ENCODE results near the gene RIOK2. TPM values are rescaled to one million over a fixed set of nuclear protein-coding genes. Genes with fewer than 3 reads are reported as not detected.

Gene RIOK2
- total RNA-seq: 10 to 100 TPM; 16.2 to 20.5 TPM

GRCh38 chr5:97183100-97183929, at the start of gene RIOK2:
TSS of gene RIOK2 (minus strand) at chr5:97183247. CDS start at chr5:97183191, 56 bp downstream.
- peak within 1 kb of the TSS; percentile 90 to 92 for H3K27ac ChIP-seq
- H3K4me1 ChIP-seq (replicated peaks): peaks cover 9% of the 10 kb centered on the region
- peak; percentile 87 for DNase-seq (ENCODE audit: low spot score)
- no peaks in the 10 kb centered on the region for H3K9me3 ChIP-seq
- no peaks in the 10 kb centered on the region for H3K27me3 ChIP-seq (replicated peaks; ENCODE audit: insufficient read depth)
- intact Hi-C loops (cut with DNase I): loop anchor here (10.0 kb wide), 1 partner anchor 1591 kb away; the partner anchor contains the start of gene RGMB
- under 1% methylated on average over 44 of the region's 44 CpGs for WGBS
- no peaks in the 10 kb centered on the region for H3K36me3 ChIP-seq
- TF ChIP-seq CTCF (IDR thresholded peaks at IDR 0.05) (peak in 1 of 4 experiments; percentile 18), POLR2AphosphoS5 (IDR thresholded peaks at IDR 0.05) (peak; percentile 87), POLR2A (IDR thresholded peaks at IDR 0.05) (peak; percentile 43)
- H3K4me3 ChIP-seq: peak within 1 kb of the TSS; percentile 64 to 74

- no peaks in the 10 kb centered on the region for H3K36me3 ChIP-seq
- TF ChIP-seq CTCF (IDR thresholded peaks at IDR 0.05) (peak; percentile 26 to 73 (median 68)), POLR2A (IDR thresholded peaks at IDR 0.05) (no peak), POLR2AphosphoS5 (IDR thresholded peaks at IDR 0.05) (no peak)
- H3K27me3 ChIP-seq (replicated peaks; ENCODE audit: insufficient read depth): no peaks in the 10 kb centered on the region
- DNase-seq (ENCODE audit: low spot score): peak; percentile 34
- no peaks in the 10 kb centered on the region for H3K9me3 ChIP-seq
- no peak overlapping the region for H3K27ac ChIP-seq
- WGBS: 4% methylated on average over 4 of the region's 4 CpGs
- no peaks in the 10 kb centered on the region for H3K4me1 ChIP-seq (replicated peaks)
- no peak overlapping the region for H3K4me3 ChIP-seq
- intact Hi-C loops (cut with DNase I): loop anchor here (2.0 to 5.0 kb wide), 2 partner anchors 304 to 1596 kb away; no protein-coding TSS in a partner anchor
These were observed 48.1 kb upstream of the RIOK2 start for GRCh38 chr5:97231025-97231636.

GRCh38 chr5:97229688-97230285, 46.7 kb upstream of the RIOK2 start:
- no peak for TF ChIP-seq POLR2AphosphoS5 (IDR thresholded peaks at IDR 0.05)
- TF ChIP-seq POLR2A (IDR thresholded peaks at IDR 0.05): no peak
- TF ChIP-seq CTCF (IDR thresholded peaks at IDR 0.05): no peak
- 44% methylated on average over 6 of the region's 6 CpGs for WGBS

GRCh38 chr5:97229196-97229595, 46.1 kb upstream of the RIOK2 start:
- Histone ChIP-seq H3K9me3 (no peaks in the 10 kb centered on the region), H3K27me3 (replicated peaks; ENCODE audit: insufficient read depth) (no peaks in the 10 kb centered on the region), H3K36me3 (no peaks in the 10 kb centered on the region), H3K27ac (no peak overlapping the region), H3K4me3 (no peak overlapping the region), H3K4me1 (replicated peaks) (no peaks in the 10 kb centered on the region)
- WGBS: 26% methylated on average over 2 of the region's 2 CpGs
- intact Hi-C loops (cut with DNase I): no loop called here
- no peak for TF ChIP-seq CTCF (IDR thresholded peaks at IDR 0.05)
- TF ChIP-seq POLR2AphosphoS5 (IDR thresholded peaks at IDR 0.05): no peak
- no peak for TF ChIP-seq POLR2A (IDR thresholded peaks at IDR 0.05)
- peak; percentile 6 for DNase-seq (ENCODE audit: low spot score)

More at GRCh38 chr5:97229688-97230285, 46.7 kb upstream of the RIOK2 start:
- no peak for DNase-seq (ENCODE audit: low spot score)
- H3K36me3 ChIP-seq: no peaks in the 10 kb centered on the region
- no peaks in the 10 kb centered on the region for H3K9me3 ChIP-seq
- H3K27ac ChIP-seq: no peak overlapping the region
- H3K4me3 ChIP-seq: no peak overlapping the region
- no peaks in the 10 kb centered on the region for H3K4me1 ChIP-seq (replicated peaks)
- no peaks in the 10 kb centered on the region for H3K27me3 ChIP-seq (replicated peaks; ENCODE audit: insufficient read depth)
- intact Hi-C loops (cut with DNase I): loop anchor here (2.0 to 5.0 kb wide), 2 partner anchors 305 to 1598 kb away; no protein-coding TSS in a partner anchor
